AG04450 (cell line): ENCODE results near the gene TECTA. TPM values are rescaled to one million over a fixed set of nuclear protein-coding genes. Genes with fewer than 3 reads are reported as not detected.

ENCODE experiments used
- CTCF ChIA-PET: fragments of 300-600, 350-600 bp; formaldehyde crosslinking; extraction: SDS; loops from one replicate; lab custom pipeline; 2022; ENCODE audit warnings: antibody characterized with exemption, inconsistent platforms; lab: Charles Lee
- POLR2A ChIA-PET: fragments of 350-600 bp; formaldehyde crosslinking; extraction: SDS; loops from one replicate; lab custom pipeline; 2021; ENCODE audit warnings: antibody characterized with exemption, inconsistent platforms; lab: Yijun Ruan, JAX
- DNase-seq: peaks from one replicate; pipeline ENCODE4 v3.0.0-alpha.2; 2011; ENCODE audit warnings: low read depth, low spot score
- H3K27ac ChIP-seq: one replicate; pipeline ENCODE4 v1.5.1; 2012; ENCODE audit warnings: low read depth, low read length, control low read depth
- H3K27me3 ChIP-seq: one replicate; pipeline ENCODE4 v1.6.0; 2012; ENCODE audit warnings: low read length; ENCODE audit not compliant: control insufficient read depth, insufficient read depth
- H3K4me3 ChIP-seq: 2 replicates; pipeline ENCODE4 v1.5.1; 2011; ENCODE audit warnings: mild to moderate bottlenecking, low read depth, low read length, control low read depth
- H3K9me3 ChIP-seq: 2 replicates; pipeline ENCODE4 v1.5.1; 2012; ENCODE audit warnings: low read length; ENCODE audit not compliant: control insufficient read depth, insufficient read depth
- polyA plus RNA-seq: library from polyadenylated mRNA; depleted of rRNA; stranded (reverse); fragments of >200 nt; gene quantifications from 2 replicates; pipeline ENCODE4 v1.2.3, GENCODE V29; 2011
- TF ChIP-seq, protein P1 (sequence below): IDR thresholded peaks from 2 replicates; pipeline ENCODE4 v1.5.1; 2011; ENCODE audit warnings: low read depth, low read length, control low read depth, inconsistent platforms

The TECTA gene
- polyA plus RNA-seq, 1 experiment = 0.37 TPM

GRCh38 chr11:121141066-121141465 lies 40.0 kb downstream of the TECTA start:
- TF ChIP-seq, protein P1, sequence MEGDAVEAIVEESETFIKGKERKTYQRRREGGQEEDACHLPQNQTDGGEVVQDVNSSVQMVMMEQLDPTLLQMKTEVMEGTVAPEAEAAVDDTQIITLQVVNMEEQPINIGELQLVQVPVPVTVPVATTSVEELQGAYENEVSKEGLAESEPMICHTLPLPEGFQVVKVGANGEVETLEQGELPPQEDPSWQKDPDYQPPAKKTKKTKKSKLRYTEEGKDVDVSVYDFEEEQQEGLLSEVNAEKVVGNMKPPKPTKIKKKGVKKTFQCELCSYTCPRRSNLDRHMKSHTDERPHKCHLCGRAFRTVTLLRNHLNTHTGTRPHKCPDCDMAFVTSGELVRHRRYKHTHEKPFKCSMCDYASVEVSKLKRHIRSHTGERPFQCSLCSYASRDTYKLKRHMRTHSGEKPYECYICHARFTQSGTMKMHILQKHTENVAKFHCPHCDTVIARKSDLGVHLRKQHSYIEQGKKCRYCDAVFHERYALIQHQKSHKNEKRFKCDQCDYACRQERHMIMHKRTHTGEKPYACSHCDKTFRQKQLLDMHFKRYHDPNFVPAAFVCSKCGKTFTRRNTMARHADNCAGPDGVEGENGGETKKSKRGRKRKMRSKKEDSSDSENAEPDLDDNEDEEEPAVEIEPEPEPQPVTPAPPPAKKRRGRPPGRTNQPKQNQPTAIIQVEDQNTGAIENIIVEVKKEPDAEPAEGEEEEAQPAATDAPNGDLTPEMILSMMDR = no peak
- no peak for DNase-seq
- H3K27me3 ChIP-seq = peaks cover 15% of the 10 kb centered on the region
- H3K9me3 ChIP-seq = no peaks in the 10 kb centered on the region
- ChIA-PET CTCF (interaction anchor here (1.5 kb wide), 1 partner anchor 54 kb away, joined by 5 read pairs; no protein-coding TSS in a partner anchor), POLR2A (no interaction called here)
- H3K4me3 ChIP-seq = no peak overlapping the region
- H3K27ac ChIP-seq = no peak overlapping the region

DNA sequence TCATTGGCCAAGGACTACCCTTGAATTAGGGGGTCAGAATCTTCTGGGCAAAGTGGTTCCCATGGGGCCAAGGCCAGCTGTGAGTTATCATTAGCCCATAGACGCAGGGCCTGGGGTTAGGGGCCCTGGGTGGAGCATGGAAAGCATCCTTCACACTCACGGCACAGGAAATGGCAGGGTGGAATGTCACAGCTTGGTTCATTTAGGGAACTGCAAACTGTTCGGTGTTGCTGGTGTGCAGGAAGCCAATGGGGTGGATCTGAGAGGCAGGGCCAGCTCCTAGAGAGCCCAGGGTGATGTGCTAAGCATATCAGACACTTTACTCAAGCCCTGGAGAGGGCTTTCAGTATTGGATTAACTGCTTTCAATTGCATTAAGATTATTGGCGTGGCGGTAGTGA lies 42.9 kb downstream of the TECTA start:
- Histone ChIP-seq H3K4me3 (no peak overlapping the region), H3K9me3 (no peaks in the 10 kb centered on the region), H3K27ac (no peak overlapping the region), H3K27me3 (peaks cover 15% of the 10 kb centered on the region)
- ChIA-PET POLR2A (no interaction called here), CTCF (no interaction called here)
- DNase-seq = no peak
- TF ChIP-seq, protein P1 = no peak

DNA sequence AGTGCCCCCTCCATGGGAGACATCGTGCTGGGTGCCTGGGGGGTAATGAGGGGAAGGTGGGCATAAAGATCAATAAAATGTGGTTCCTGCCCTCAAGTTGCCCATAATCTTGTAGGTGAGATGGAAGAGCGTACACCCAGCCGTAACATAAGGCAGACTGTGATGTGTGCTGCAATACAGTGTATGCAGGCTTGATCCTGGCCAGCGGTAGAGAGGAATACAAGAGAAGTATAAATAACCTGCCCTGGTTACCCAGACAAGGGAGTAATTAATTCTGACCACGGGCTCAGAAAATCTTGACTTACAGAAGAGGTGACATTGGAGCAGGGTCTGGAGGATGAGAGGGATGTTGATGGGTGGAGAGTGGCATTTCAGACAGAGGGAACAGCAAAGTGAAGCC lies 43.7 kb downstream of the TECTA start:
- ChIA-PET POLR2A (no interaction called here), CTCF (no interaction called here)
- Histone ChIP-seq H3K27me3 (peaks cover 15% of the 10 kb centered on the region), H3K9me3 (no peaks in the 10 kb centered on the region), H3K27ac (no peak overlapping the region), H3K4me3 (no peak overlapping the region)
- TF ChIP-seq, protein P1 = no peak
- DNase-seq = no peak

- Histone ChIP-seq H3K9me3 (no peaks in the 10 kb centered on the region), H3K4me3 (no peak overlapping the region), H3K27me3 (peaks cover 15% of the 10 kb centered on the region), H3K27ac (no peak overlapping the region)
- ChIA-PET POLR2A (no interaction called here), CTCF (no interaction called here)
- no peak for DNase-seq
- TF ChIP-seq, protein P1 = no peak
Measured at GRCh38 chr11:121145826-121146225, 44.8 kb downstream of the TECTA start.

DNA sequence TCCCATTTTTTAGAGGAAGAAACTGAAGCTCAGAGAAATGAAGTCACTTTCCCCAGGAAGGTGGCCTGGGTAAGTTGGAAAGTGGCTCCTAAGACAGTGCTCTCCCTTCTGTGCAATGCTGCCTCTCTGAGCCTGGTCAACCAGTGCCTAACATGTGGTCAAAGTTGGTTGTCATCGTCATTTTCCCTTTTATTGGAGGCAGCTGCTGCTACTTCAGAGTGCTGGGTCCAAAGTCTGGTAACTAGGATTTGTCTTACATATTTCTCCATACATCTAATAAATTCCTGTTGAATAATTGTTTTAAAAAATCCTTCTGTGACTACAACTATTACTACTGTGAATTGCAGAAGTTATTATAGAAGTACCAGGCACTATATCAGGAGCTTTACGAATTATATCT lies 48.1 kb downstream of the TECTA start:
- Histone ChIP-seq H3K4me3 (no peak overlapping the region), H3K27ac (no peak overlapping the region), H3K9me3 (no peaks in the 10 kb centered on the region), H3K27me3 (peaks cover 2% of the 10 kb centered on the region)
- TF ChIP-seq, protein P1 = no peak
- POLR2A ChIA-PET = no interaction called here
- DNase-seq = no peak
- CTCF ChIA-PET = interaction anchor here (1.3 kb wide), 1 partner anchor 45 kb away, joined by 6 read pairs; no protein-coding TSS in a partner anchor
